Panc1 (cell line): Measurements from ENCODE around the gene CLIP3.
A peak's percentile ranks its signal among the peaks of the same experiment; 100 is the strongest.

Experiments
- CTCF ChIP-seq: fragments of 450-650 bp; IDR thresholded peaks from 2 replicates; pipeline ENCODE4 v1.5.1; 2017; ENCODE audit warnings: mild to moderate bottlenecking
- REST ChIP-seq, 2 experiments: IDR thresholded peaks; 2 replicates each; pipeline ENCODE4 v1.6.1; 2011 to 2012; ENCODE audit warnings: low read depth in 2 of 2, control low read depth in 1 of 2, low read length in 1 of 2, mild to moderate bottlenecking in 1 of 2, moderate library complexity in 1 of 2; ENCODE audit not compliant: insufficient read depth in 1 of 2

DNA sequence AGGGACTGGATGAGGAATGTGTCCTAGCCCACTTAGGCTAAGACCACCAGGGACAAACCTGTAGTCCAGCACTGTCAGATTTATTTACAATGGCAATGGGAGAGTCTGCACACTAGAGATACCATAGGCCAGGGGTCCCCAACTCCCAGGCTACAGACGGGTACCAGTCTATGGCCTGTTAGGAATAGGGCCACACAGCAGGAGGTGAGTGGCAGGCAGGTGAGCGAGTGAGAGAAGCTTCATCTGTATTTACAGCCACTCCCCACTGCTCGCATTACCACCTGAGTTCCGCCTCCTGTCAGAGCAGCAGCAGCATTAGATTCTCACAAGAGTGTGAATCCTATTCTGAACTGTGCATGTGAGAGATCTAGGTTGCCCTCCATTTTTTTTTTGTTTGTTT is 19.0 kb upstream of the CLIP3 start:
- TF ChIP-seq CTCF (peak; percentile 39), REST (IDR thresholded peaks at IDR 0.05; ENCODE audit: insufficient read depth in 1 of 2, low read depth in 2 of 2, low read length in 1 of 2) (no peak)
